ENCODE results near the gene UTP4. TPM values are rescaled to one million over a fixed set of nuclear protein-coding genes. Genes with fewer than 3 reads are reported as not detected.

UTP4 gene
- polyA plus RNA-seq, 4 donors = 52.1 to 65.4 (median 60.8) TPM

GRCh38 chr16:69201291-69201690 is 68.8 kb downstream of the UTP4 start:
- DNase-seq (ENCODE audit: low read depth in 4 of 4, low spot score in 2 of 4) = no peak

GRCh38 chr16:69201787-69202186 is 69.3 kb downstream of the UTP4 start:
- DNase-seq (ENCODE audit: low read depth in 4 of 4, low spot score in 2 of 4) = no peak

- no peak for DNase-seq (ENCODE audit: low read depth in 4 of 4, low spot score in 2 of 4)
Measured at GRCh38 chr16:69204172-69204571, 71.7 kb downstream of the UTP4 start.

GRCh38 chr16:69209735-69210134 is 77.3 kb downstream of the UTP4 start:
- no peak for DNase-seq (ENCODE audit: low read depth in 4 of 4, low spot score in 2 of 4)

- DNase-seq (ENCODE audit: low read depth in 4 of 4, low spot score in 2 of 4) = no peak
Measured at GRCh38 chr16:69217433-69217832, 85.0 kb downstream of the UTP4 start.

Other genes with a start within 250 kb of the UTP4 start
- gene HAS3, start 27.0 kb upstream of the UTP4 start, polyA plus RNA-seq (ENCODE audit: insufficient read length in 4 of 4) = 1 to 10 TPM; 3.5 to 4.6 (median 3.8) TPM
- 100 to 1,000 TPM; 156 to 161 (median 158) TPM for gene CHTF8, start 61 bp upstream of the UTP4 start, polyA plus RNA-seq (ENCODE audit: insufficient read length in 4 of 4)
- 10 to 100 TPM; 10.0 to 13.3 (median 11.7) TPM for gene SNTB2, start 54.5 kb downstream of the UTP4 start, polyA plus RNA-seq (ENCODE audit: insufficient read length in 4 of 4)
- 10 to 100 TPM; 42.7 to 57.7 (median 48.5) TPM for gene VPS4A, start 178.7 kb downstream of the UTP4 start, polyA plus RNA-seq (ENCODE audit: insufficient read length in 4 of 4)
- 1 to 10 TPM; 2.1 to 9.3 (median 5.4) TPM for gene PDF, start 197.9 kb downstream of the UTP4 start, polyA plus RNA-seq (ENCODE audit: insufficient read length in 4 of 4)
- 10 to 100 TPM; 28.8 to 43.8 (median 32.4) TPM for gene COG8, start 206.9 kb downstream of the UTP4 start, polyA plus RNA-seq (ENCODE audit: insufficient read length in 4 of 4)
- gene NIP7, start 207.1 kb downstream of the UTP4 start, polyA plus RNA-seq (ENCODE audit: insufficient read length in 4 of 4) = 10 to 100 TPM; 28.6 to 35.2 (median 30.6) TPM
- 1 to 10 TPM; 1.9 to 4.3 (median 2.5) TPM for gene TMED6, start 219.1 kb downstream of the UTP4 start, polyA plus RNA-seq (ENCODE audit: insufficient read length in 4 of 4)